GM12874 (cell line): ENCODE results near the gene TMSB4X.

Experiments
- CTCF ChIP-seq: IDR thresholded peaks from 2 replicates; pipeline ENCODE4 v1.5.1; 2011; ENCODE audit warnings: low read depth, mild to moderate bottlenecking, control low read depth, low read length, moderate library complexity; ENCODE audit not compliant: insufficient read depth

TMSB4X gene

GRCh38 chrX:13000301-13000811 lies 25.4 kb downstream of the TMSB4X start:
- TF ChIP-seq CTCF, result no peak

GRCh38 chrX:13001097-13001496 lies 26.2 kb downstream of the TMSB4X start:
- TF ChIP-seq CTCF, result no peak

GRCh38 chrX:13001961-13002671 lies 27.2 kb downstream of the TMSB4X start:
- no peak for TF ChIP-seq CTCF

GRCh38 chrX:13005661-13006473 lies 31.0 kb downstream of the TMSB4X start:
- no peak for TF ChIP-seq CTCF

GRCh38 chrX:13007519-13008188 lies 32.7 kb downstream of the TMSB4X start:
- no peak for TF ChIP-seq CTCF

GRCh38 chrX:13008189-13008533 lies 33.3 kb downstream of the TMSB4X start:
- TF ChIP-seq CTCF, result no peak

GRCh38 chrX:13008851-13009250 lies 33.9 kb downstream of the TMSB4X start:
- TF ChIP-seq CTCF, result no peak
